ENCODE data around the gene MTA3.

The MTA3 gene

GRCh38 chr2:42797281-42797680, 228.8 kb downstream of the MTA3 start:
- peak; percentile 78 for FAIRE-seq
- TF ChIP-seq TAF1 (IDR thresholded peaks at IDR 0.05; ENCODE audit: borderline replicate concordance, low read depth, low read length) (no peak), POLR2AphosphoS5 (IDR thresholded peaks at IDR 0.05; ENCODE audit: low read depth, low read length) (no peak), POLR2A (IDR thresholded peaks at IDR 0.05; ENCODE audit: low read depth, low read length) (no peak)

GRCh38 chr2:42799881-42800280, 231.4 kb downstream of the MTA3 start:
- DNase-seq (ENCODE audit: insufficient read length): no peak
- no peak for FAIRE-seq
- TF ChIP-seq POLR2A (IDR thresholded peaks at IDR 0.05; ENCODE audit: low read depth, low read length) (no peak), POLR2AphosphoS5 (IDR thresholded peaks at IDR 0.05; ENCODE audit: low read depth, low read length) (no peak), TAF1 (IDR thresholded peaks at IDR 0.05; ENCODE audit: borderline replicate concordance, low read depth, low read length) (no peak)

More at GRCh38 chr2:42797281-42797680, 228.8 kb downstream of the MTA3 start:
- DNase-seq (ENCODE audit: insufficient read length): no peak

GRCh38 chr2:42800461-42800962, 232.1 kb downstream of the MTA3 start:
- DNase-seq (ENCODE audit: insufficient read length) (no peak), FAIRE-seq (no peak)
- TF ChIP-seq POLR2AphosphoS5 (IDR thresholded peaks at IDR 0.05; ENCODE audit: low read depth, low read length) (no peak), POLR2A (IDR thresholded peaks at IDR 0.05; ENCODE audit: low read depth, low read length) (no peak), TAF1 (IDR thresholded peaks at IDR 0.05; ENCODE audit: borderline replicate concordance, low read depth, low read length) (no peak)

- DNase-seq (ENCODE audit: insufficient read length) (no peak), FAIRE-seq (peak; percentile 21)
- TF ChIP-seq POLR2A (IDR thresholded peaks at IDR 0.05; ENCODE audit: low read depth, low read length): no peak
- TF ChIP-seq TAF1 (IDR thresholded peaks at IDR 0.05; ENCODE audit: borderline replicate concordance, low read depth, low read length): no peak
- no peak for TF ChIP-seq POLR2AphosphoS5 (IDR thresholded peaks at IDR 0.05; ENCODE audit: low read depth, low read length)
Measured at GRCh38 chr2:42800981-42801380, 232.5 kb downstream of the MTA3 start.

GRCh38 chr2:42801381-42801780, 232.9 kb downstream of the MTA3 start:
- DNase-seq (ENCODE audit: insufficient read length) (no peak), FAIRE-seq (no peak)
- no peak for TF ChIP-seq TAF1 (IDR thresholded peaks at IDR 0.05; ENCODE audit: borderline replicate concordance, low read depth, low read length)
- no peak for TF ChIP-seq POLR2AphosphoS5 (IDR thresholded peaks at IDR 0.05; ENCODE audit: low read depth, low read length)

- no peak for TF ChIP-seq POLR2A (IDR thresholded peaks at IDR 0.05; ENCODE audit: low read depth, low read length)
- no peak for TF ChIP-seq POLR2AphosphoS5 (IDR thresholded peaks at IDR 0.05; ENCODE audit: low read depth, low read length)
- no peak for TF ChIP-seq TAF1 (IDR thresholded peaks at IDR 0.05; ENCODE audit: borderline replicate concordance, low read depth, low read length)
- DNase-seq (ENCODE audit: insufficient read length): no peak
- FAIRE-seq: no peak
Measured at GRCh38 chr2:42802150-42802549, 233.7 kb downstream of the MTA3 start.

GRCh38 chr2:42804338-42804737, 235.9 kb downstream of the MTA3 start:
- no peak for TF ChIP-seq TAF1 (IDR thresholded peaks at IDR 0.05; ENCODE audit: borderline replicate concordance, low read depth, low read length)
- TF ChIP-seq POLR2A (IDR thresholded peaks at IDR 0.05; ENCODE audit: low read depth, low read length): no peak
- TF ChIP-seq POLR2AphosphoS5 (IDR thresholded peaks at IDR 0.05; ENCODE audit: low read depth, low read length): no peak
- FAIRE-seq (no peak), DNase-seq (ENCODE audit: insufficient read length) (no peak)

- DNase-seq (ENCODE audit: insufficient read length) (no peak), FAIRE-seq (no peak)
- TF ChIP-seq TAF1 (IDR thresholded peaks at IDR 0.05; ENCODE audit: borderline replicate concordance, low read depth, low read length) (no peak), POLR2A (IDR thresholded peaks at IDR 0.05; ENCODE audit: low read depth, low read length) (no peak), POLR2AphosphoS5 (IDR thresholded peaks at IDR 0.05; ENCODE audit: low read depth, low read length) (no peak)
Measured at GRCh38 chr2:42804891-42805290, 236.5 kb downstream of the MTA3 start.
